ENCODE results near the gene ETV6.

Gene ETV6

GRCh38 chr12:11823043-11823442, 173.6 kb downstream of the ETV6 start:
- peak; percentile 72 for DNase-seq (ENCODE audit: low read depth)
- H3K4me3 ChIP-seq (replicated peaks; ENCODE audit: low read depth, low read length), result no peak overlapping the region
- no peak for TF ChIP-seq CTCF (IDR thresholded peaks at IDR 0.05; ENCODE audit: low read length, missing control alignments)

- TF ChIP-seq CTCF (IDR thresholded peaks at IDR 0.05; ENCODE audit: low read length, missing control alignments), result no peak
- DNase-seq (ENCODE audit: low read depth), result no peak
Observed at GRCh38 chr12:11823593-11823992, 174.1 kb downstream of the ETV6 start.

GRCh38 chr12:11824069-11824468, 174.6 kb downstream of the ETV6 start:
- H3K4me3 ChIP-seq (replicated peaks; ENCODE audit: low read depth, low read length), result no peak overlapping the region
- no peak for TF ChIP-seq CTCF (IDR thresholded peaks at IDR 0.05; ENCODE audit: low read length, missing control alignments)
- DNase-seq (ENCODE audit: low read depth), result no peak

More at GRCh38 chr12:11823593-11823992, 174.1 kb downstream of the ETV6 start:
- H3K4me3 ChIP-seq (replicated peaks; ENCODE audit: low read depth, low read length), result no peak overlapping the region

GRCh38 chr12:11824736-11825135, 175.3 kb downstream of the ETV6 start:
- DNase-seq (ENCODE audit: low read depth), result peak; percentile 78
- no peak for TF ChIP-seq CTCF (IDR thresholded peaks at IDR 0.05; ENCODE audit: low read length, missing control alignments)
- H3K4me3 ChIP-seq (replicated peaks; ENCODE audit: low read depth, low read length), result no peak overlapping the region

GRCh38 chr12:11825278-11825677, 175.8 kb downstream of the ETV6 start:
- DNase-seq (ENCODE audit: low read depth), result no peak
- no peak overlapping the region for H3K4me3 ChIP-seq (replicated peaks; ENCODE audit: low read depth, low read length)
- TF ChIP-seq CTCF (IDR thresholded peaks at IDR 0.05; ENCODE audit: low read length, missing control alignments), result no peak

GRCh38 chr12:11826574-11826973, 177.1 kb downstream of the ETV6 start:
- H3K4me3 ChIP-seq (replicated peaks; ENCODE audit: low read depth, low read length), result no peak overlapping the region
- no peak for TF ChIP-seq CTCF (IDR thresholded peaks at IDR 0.05; ENCODE audit: low read length, missing control alignments)
- no peak for DNase-seq (ENCODE audit: low read depth)
